Vagina (tissue), 2 donors: ENCODE results near the gene EEF2K. TPM values are rescaled to one million over a fixed set of nuclear protein-coding genes. Genes with fewer than 3 reads are reported as not detected.

ENCODE experiments used
- DNase-seq, 2 donors: peaks; one replicate each; pipeline ENCODE4 v3.0.0-alpha.2; 2017; ENCODE audit errors: extremely low spot score in 2 of 2
- H3K27ac ChIP-seq: fragments of 200-600 bp; sonication (generic); one replicate; pipeline ENCODE4 v1.5.1; 2019
- H3K27me3 ChIP-seq: fragments of 200-600 bp; sonication (generic); one replicate; pipeline ENCODE4 v1.5.1; 2019
- H3K36me3 ChIP-seq, 2 donors: fragments of 200-600 bp; sonication (generic); one replicate each; pipeline ENCODE4 v1.5.1; 2017 to 2019
- H3K4me1 ChIP-seq: fragments of 200-600 bp; sonication (generic); one replicate; pipeline ENCODE4 v1.5.1; 2019
- H3K4me3 ChIP-seq, 2 donors: fragments of 200-600 bp; sonication (generic); 1 replicate in 1 of 2; 2 replicates in 1 of 2; pipeline ENCODE4 v1.5.1; 2016 to 2019
- H3K9me3 ChIP-seq: fragments of 200-600 bp; sonication (generic); one replicate; pipeline ENCODE4 v1.5.1; 2019
- CTCF ChIP-seq, 3 experiments: fragments of 450-650 bp in 2 of 3; fragments of 200-600 bp in 1 of 3; sonication (generic) in 1 of 3; IDR thresholded peaks; one replicate each; pipeline ENCODE4 v1.5.1; 2017 to 2019; ENCODE audit warnings: antibody characterized with exemption in 3 of 3, mild to moderate bottlenecking in 2 of 3, moderate library complexity in 2 of 3
- POLR2A ChIP-seq, 2 donors: fragments of 450-650 bp; IDR thresholded peaks; one replicate each; pipeline ENCODE4 v1.6.1; 2017; ENCODE audit warnings: antibody characterized with exemption in 2 of 2, mild to moderate bottlenecking in 2 of 2, moderate library complexity in 2 of 2
- POLR2AphosphoS5 ChIP-seq, 2 donors: sonication (generic); formaldehyde crosslinking; IDR thresholded peaks; one replicate each; pipeline ENCODE4 v1.9.0; 2017; ENCODE audit warnings: antibody characterized with exemption in 2 of 2, mild to moderate bottlenecking in 2 of 2, low read depth in 1 of 2; ENCODE audit not compliant: insufficient read depth in 1 of 2
- intact Hi-C: fragments of 100-400 bp; cut with DNase I; formaldehyde crosslinking; loops from one replicate; pipeline ENCODE4 v1.15.1; 2023
- total RNA-seq: library from RNA; depleted of rRNA; stranded (reverse); fragments of >200 nt; gene quantifications from one replicate; pipeline ENCODE4 v1.2.3, GENCODE V29; 2016

The EEF2K gene
- total RNA-seq, 1 donor from 2014 or later: 50.3 TPM

GRCh38 chr16:22291860-22292318 lies 85.8 kb downstream of the EEF2K start:
- Histone ChIP-seq H3K4me3 (no peak overlapping the region), H3K4me1 (peaks cover 6% of the 10 kb centered on the region), H3K9me3 (no peaks in the 10 kb centered on the region), H3K27ac (no peak overlapping the region), H3K36me3 (no peaks in the 10 kb centered on the region), H3K27me3 (no peaks in the 10 kb centered on the region)
- TF ChIP-seq CTCF (IDR thresholded peaks at IDR 0.05) (no peak), POLR2AphosphoS5 (IDR thresholded peaks at IDR 0.05; ENCODE audit: insufficient read depth in 1 of 2, low read depth in 1 of 2) (no peak), POLR2A (IDR thresholded peaks at IDR 0.05) (no peak)
- no peak for DNase-seq
- intact Hi-C loops: no loop called here

GRCh38 chr16:22292320-22292719 lies 86.2 kb downstream of the EEF2K start:
- intact Hi-C loops: no loop called here
- Histone ChIP-seq H3K9me3 (no peaks in the 10 kb centered on the region), H3K27me3 (no peaks in the 10 kb centered on the region), H3K36me3 (no peaks in the 10 kb centered on the region), H3K27ac (no peak overlapping the region), H3K4me1 (peaks cover 6% of the 10 kb centered on the region), H3K4me3 (no peak overlapping the region)
- no peak for DNase-seq
- TF ChIP-seq POLR2A (IDR thresholded peaks at IDR 0.05) (no peak), POLR2AphosphoS5 (IDR thresholded peaks at IDR 0.05; ENCODE audit: insufficient read depth in 1 of 2, low read depth in 1 of 2) (no peak), CTCF (IDR thresholded peaks at IDR 0.05) (no peak)

GRCh38 chr16:22293137-22294106 lies 87.3 kb downstream of the EEF2K start:
- DNase-seq: no peak
- H3K4me3 ChIP-seq: no peak overlapping the region
- peaks cover 6% of the 10 kb centered on the region for H3K4me1 ChIP-seq
- H3K27me3 ChIP-seq: no peaks in the 10 kb centered on the region
- H3K36me3 ChIP-seq: no peaks in the 10 kb centered on the region
- no peak for TF ChIP-seq POLR2A (IDR thresholded peaks at IDR 0.05)
- H3K9me3 ChIP-seq: no peaks in the 10 kb centered on the region
- intact Hi-C loops: no loop called here
- no peak overlapping the region for H3K27ac ChIP-seq

GRCh38 chr16:22296225-22297113 lies 90.4 kb downstream of the EEF2K start:
- DNase-seq: no peak
- Histone ChIP-seq H3K27me3 (no peaks in the 10 kb centered on the region), H3K36me3 (no peaks in the 10 kb centered on the region), H3K27ac (peak overlapping the region; percentile 97), H3K4me3 (peak overlapping the region; percentile 53 to 96), H3K9me3 (no peaks in the 10 kb centered on the region), H3K4me1 (peaks cover 25% of the 10 kb centered on the region)
- intact Hi-C loops: loop anchor here (2.0 to 5.0 kb wide), 2 partner anchors 100 to 289 kb away; partner anchors contain the start of gene MOSMO
- no peak for TF ChIP-seq CTCF (IDR thresholded peaks at IDR 0.05)
- no peak for TF ChIP-seq POLR2AphosphoS5 (IDR thresholded peaks at IDR 0.05; ENCODE audit: insufficient read depth in 1 of 2, low read depth in 1 of 2)
- no peak for TF ChIP-seq POLR2A (IDR thresholded peaks at IDR 0.05)
